Stimulated activated CD4-positive, alpha-beta T cell treated with anti-CD3 and anti-CD28 coated beads, Interleukin-2, amount 100 ng/mL, for 24 hours (primary cell): ENCODE results near the gene TMED7.

Experiments
- DNase-seq, 2 donors: peaks; one replicate each; pipeline ENCODE4 v3.0.0-alpha.2; 2020

TMED7 gene

GRCh38 chr5:115579216-115579615 lies 46.6 kb downstream of the TMED7 start:
- DNase-seq: no peak

- DNase-seq: no peak
Measured at GRCh38 chr5:115578657-115579056, 47.2 kb downstream of the TMED7 start.

GRCh38 chr5:115577741-115578140 lies 48.1 kb downstream of the TMED7 start:
- DNase-seq: no peak

- no peak for DNase-seq
Measured at GRCh38 chr5:115577329-115577728, 48.5 kb downstream of the TMED7 start.

- no peak for DNase-seq
Measured at GRCh38 chr5:115575167-115576070, 50.4 kb downstream of the TMED7 start.

- no peak for DNase-seq
Measured at GRCh38 chr5:115573133-115573532, 52.7 kb downstream of the TMED7 start.

- no peak for DNase-seq
Measured at GRCh38 chr5:115571441-115571878, 54.4 kb downstream of the TMED7 start.

GRCh38 chr5:115568668-115569067 lies 57.2 kb downstream of the TMED7 start:
- DNase-seq: no peak

GRCh38 chr5:115565233-115565632 lies 60.6 kb downstream of the TMED7 start:
- no peak for DNase-seq
